T-helper 2 cell treated with Interferon-gamma antibody and Interleukin-4, amounts not matched to agents 5 μg/mL and 100 μg/mL, for 36 hours (primary cell): ENCODE data around the gene ZNF469.

Experiments
- DNase-seq: peaks from one replicate; pipeline ENCODE4 v3.0.0; 2021; ENCODE audit warnings: low spot score
- H3K27ac Mint-ChIP-seq: one replicate; pipeline ENCODE4 v1.8.0; 2021; ENCODE audit warnings: mild to moderate bottlenecking, mixed read lengths
- H3K27me3 Mint-ChIP-seq: one replicate; pipeline ENCODE4 v1.8.0; 2021; ENCODE audit warnings: low read depth, mixed read lengths
- H3K36me3 Mint-ChIP-seq: one replicate; pipeline ENCODE4 v1.8.0; 2021; ENCODE audit warnings: low read depth, mixed read lengths
- H3K4me1 Mint-ChIP-seq: one replicate; pipeline ENCODE4 v1.8.0; 2021; ENCODE audit warnings: low read depth, mixed read lengths
- H3K4me3 Mint-ChIP-seq: one replicate; pipeline ENCODE4 v1.8.0; 2022; ENCODE audit warnings: mild to moderate bottlenecking, moderate library complexity, mixed read lengths
- H3K9me3 Mint-ChIP-seq: one replicate; pipeline ENCODE4 v1.8.0; 2021; ENCODE audit warnings: mixed read lengths

The ZNF469 gene

GRCh38 chr16:88360999-88361398, 21.8 kb upstream of the ZNF469 start:
- Mint-ChIP-seq H3K4me1 (no peaks in the 10 kb centered on the region), H3K27me3 (peaks cover 2% of the 10 kb centered on the region), H3K9me3 (no peaks in the 10 kb centered on the region), H3K4me3 (no peak overlapping the region), H3K27ac (no peak overlapping the region), H3K36me3 (no peaks in the 10 kb centered on the region)
- no peak for DNase-seq

GRCh38 chr16:88361775-88362174, 21.0 kb upstream of the ZNF469 start:
- Mint-ChIP-seq H3K4me3 (no peak overlapping the region), H3K36me3 (no peaks in the 10 kb centered on the region), H3K9me3 (no peaks in the 10 kb centered on the region), H3K4me1 (no peaks in the 10 kb centered on the region), H3K27ac (no peak overlapping the region), H3K27me3 (peaks cover 2% of the 10 kb centered on the region)
- no peak for DNase-seq

GRCh38 chr16:88363239-88363891, 19.4 kb upstream of the ZNF469 start:
- Mint-ChIP-seq H3K36me3 (no peaks in the 10 kb centered on the region), H3K27me3 (peaks cover 2% of the 10 kb centered on the region), H3K27ac (no peak overlapping the region), H3K4me1 (no peaks in the 10 kb centered on the region), H3K9me3 (no peaks in the 10 kb centered on the region), H3K4me3 (no peak overlapping the region)
- no peak for DNase-seq

GRCh38 chr16:88365244-88365865, 17.4 kb upstream of the ZNF469 start:
- Mint-ChIP-seq H3K4me3 (no peak overlapping the region), H3K4me1 (no peaks in the 10 kb centered on the region), H3K9me3 (no peaks in the 10 kb centered on the region), H3K36me3 (no peaks in the 10 kb centered on the region), H3K27ac (no peak overlapping the region), H3K27me3 (peaks cover 2% of the 10 kb centered on the region)
- no peak for DNase-seq

- H3K36me3 Mint-ChIP-seq, result no peaks in the 10 kb centered on the region
- DNase-seq, result no peak
- no peaks in the 10 kb centered on the region for H3K9me3 Mint-ChIP-seq
- H3K27me3 Mint-ChIP-seq, result peaks cover 2% of the 10 kb centered on the region
- no peak overlapping the region for H3K4me3 Mint-ChIP-seq
- H3K4me1 Mint-ChIP-seq, result no peaks in the 10 kb centered on the region
- no peak overlapping the region for H3K27ac Mint-ChIP-seq
Measured at GRCh38 chr16:88366032-88366703, 16.6 kb upstream of the ZNF469 start.

- H3K4me1 Mint-ChIP-seq, result no peaks in the 10 kb centered on the region
- no peak overlapping the region for H3K27ac Mint-ChIP-seq
- H3K36me3 Mint-ChIP-seq, result no peaks in the 10 kb centered on the region
- peaks cover 2% of the 10 kb centered on the region for H3K27me3 Mint-ChIP-seq
- no peak for DNase-seq
- no peak overlapping the region for H3K4me3 Mint-ChIP-seq
- H3K9me3 Mint-ChIP-seq, result no peaks in the 10 kb centered on the region
Measured at GRCh38 chr16:88366704-88367047, 16.1 kb upstream of the ZNF469 start.

GRCh38 chr16:88367560-88367959, 15.2 kb upstream of the ZNF469 start:
- Mint-ChIP-seq H3K9me3 (no peaks in the 10 kb centered on the region), H3K27ac (no peak overlapping the region), H3K4me3 (no peak overlapping the region), H3K4me1 (no peaks in the 10 kb centered on the region), H3K27me3 (peaks cover under 1% of the 10 kb centered on the region), H3K36me3 (no peaks in the 10 kb centered on the region)
- DNase-seq, result no peak

- Mint-ChIP-seq H3K9me3 (no peaks in the 10 kb centered on the region), H3K36me3 (no peaks in the 10 kb centered on the region), H3K4me1 (no peaks in the 10 kb centered on the region), H3K4me3 (no peak overlapping the region), H3K27ac (no peak overlapping the region), H3K27me3 (no peaks in the 10 kb centered on the region)
- no peak for DNase-seq
Measured at GRCh38 chr16:88368036-88368435, 14.7 kb upstream of the ZNF469 start.

- H3K27me3 Mint-ChIP-seq, result no peaks in the 10 kb centered on the region
- H3K36me3 Mint-ChIP-seq, result no peaks in the 10 kb centered on the region
- no peaks in the 10 kb centered on the region for H3K9me3 Mint-ChIP-seq
- no peak overlapping the region for H3K4me3 Mint-ChIP-seq
- H3K4me1 Mint-ChIP-seq, result no peaks in the 10 kb centered on the region
- no peak for DNase-seq
- no peak overlapping the region for H3K27ac Mint-ChIP-seq
Measured at GRCh38 chr16:88368994-88369393, 13.8 kb upstream of the ZNF469 start.

- no peaks in the 10 kb centered on the region for H3K36me3 Mint-ChIP-seq
- H3K9me3 Mint-ChIP-seq, result no peaks in the 10 kb centered on the region
- no peak for DNase-seq
- H3K4me3 Mint-ChIP-seq, result no peak overlapping the region
- no peaks in the 10 kb centered on the region for H3K4me1 Mint-ChIP-seq
- H3K27me3 Mint-ChIP-seq, result no peaks in the 10 kb centered on the region
- no peak overlapping the region for H3K27ac Mint-ChIP-seq
Measured at GRCh38 chr16:88369447-88370008, 13.2 kb upstream of the ZNF469 start.

- no peaks in the 10 kb centered on the region for H3K27me3 Mint-ChIP-seq
Measured at GRCh38 chr16:88370365-88370764, 12.4 kb upstream of the ZNF469 start.

GRCh38 chr16:88372522-88372921, 10.2 kb upstream of the ZNF469 start:
- no peaks in the 10 kb centered on the region for H3K9me3 Mint-ChIP-seq
- no peaks in the 10 kb centered on the region for H3K4me1 Mint-ChIP-seq
- no peaks in the 10 kb centered on the region for H3K27me3 Mint-ChIP-seq
- DNase-seq, result no peak
- H3K27ac Mint-ChIP-seq, result no peak overlapping the region
- H3K36me3 Mint-ChIP-seq, result no peaks in the 10 kb centered on the region
- no peak overlapping the region for H3K4me3 Mint-ChIP-seq

More at GRCh38 chr16:88370365-88370764, 12.4 kb upstream of the ZNF469 start:
- Mint-ChIP-seq H3K36me3 (no peaks in the 10 kb centered on the region), H3K4me1 (no peaks in the 10 kb centered on the region), H3K9me3 (no peaks in the 10 kb centered on the region), H3K4me3 (no peak overlapping the region), H3K27ac (no peak overlapping the region)
- DNase-seq, result no peak

- Mint-ChIP-seq H3K27me3 (no peaks in the 10 kb centered on the region), H3K27ac (no peak overlapping the region), H3K9me3 (no peaks in the 10 kb centered on the region), H3K36me3 (no peaks in the 10 kb centered on the region), H3K4me3 (no peak overlapping the region), H3K4me1 (no peaks in the 10 kb centered on the region)
- DNase-seq, result no peak
Measured at GRCh38 chr16:88373211-88373610, 9.5 kb upstream of the ZNF469 start.

- Mint-ChIP-seq H3K4me1 (no peaks in the 10 kb centered on the region), H3K9me3 (no peaks in the 10 kb centered on the region), H3K27ac (no peak overlapping the region), H3K36me3 (no peaks in the 10 kb centered on the region), H3K4me3 (no peak overlapping the region), H3K27me3 (no peaks in the 10 kb centered on the region)
- no peak for DNase-seq
Measured at GRCh38 chr16:88373927-88374492, 8.7 kb upstream of the ZNF469 start.
